Trophoblast cell (in vitro differentiated cells and primary cell): ENCODE measurements around the gene PXDN.

Experiments
- DNase-seq, 2 donors: peaks; one replicate each; pipeline ENCODE4 v3.0.0-alpha.2; 2016
- H2AFZ ChIP-seq: 2 replicates; pipeline ENCODE4 v1.6.1; 2013; ENCODE audit warnings: low read length, moderate library complexity, mild to moderate bottlenecking; ENCODE audit not compliant: insufficient read depth, poor library complexity
- H2AK5ac ChIP-seq: 2 replicates; pipeline ENCODE4 v1.6.1; 2013; ENCODE audit warnings: mild to moderate bottlenecking, low read length
- H2BK120ac ChIP-seq: 2 replicates; pipeline ENCODE4 v1.6.1; 2013; ENCODE audit warnings: low read length, mild to moderate bottlenecking, moderate library complexity; ENCODE audit not compliant: insufficient read depth, poor library complexity
- H2BK12ac ChIP-seq: 2 replicates; pipeline ENCODE4 v1.6.1; 2013; ENCODE audit warnings: mild to moderate bottlenecking, low read length, moderate library complexity
- H2BK5ac ChIP-seq: 2 replicates; pipeline ENCODE4 v1.6.1; 2013; ENCODE audit warnings: low read length, low read depth, moderate library complexity, mild to moderate bottlenecking; ENCODE audit not compliant: poor library complexity
- H3K14ac ChIP-seq: 2 replicates; pipeline ENCODE4 v1.6.1; 2013; ENCODE audit warnings: mild to moderate bottlenecking, low read length
- H3K18ac ChIP-seq: 2 replicates; pipeline ENCODE4 v1.6.1; 2013; ENCODE audit warnings: mild to moderate bottlenecking, low read length
- H3K23ac ChIP-seq: 2 replicates; pipeline ENCODE4 v1.6.1; 2013; ENCODE audit warnings: low read length
- H3K27ac ChIP-seq: 2 replicates; pipeline ENCODE4 v1.5.1; 2013; ENCODE audit warnings: low read depth, mild to moderate bottlenecking, inconsistent platforms, low read length, moderate library complexity
- H3K27me3 ChIP-seq: 2 replicates; pipeline ENCODE4 v1.6.1; 2013; ENCODE audit warnings: inconsistent platforms, mild to moderate bottlenecking, low read length, moderate library complexity; ENCODE audit not compliant: insufficient read depth
- H3K36me3 ChIP-seq, 2 experiments: 1 replicate in 1 of 2; 2 replicates in 1 of 2; pipeline ENCODE4 v1.6.1; 2013; ENCODE audit warnings: low read length in 2 of 2, mild to moderate bottlenecking in 2 of 2, moderate library complexity in 1 of 2; ENCODE audit not compliant: insufficient read depth in 2 of 2, control insufficient read depth in 1 of 2
- H3K4ac ChIP-seq: 2 replicates; pipeline ENCODE4 v1.6.1; 2013; ENCODE audit warnings: low read depth, mild to moderate bottlenecking, low read length, moderate library complexity
- H3K4me1 ChIP-seq, 2 experiments: 1 replicate in 1 of 2; 2 replicates in 1 of 2; pipeline ENCODE4 v1.6.1; 2013; ENCODE audit warnings: low read length in 2 of 2, mild to moderate bottlenecking in 2 of 2, moderate library complexity in 1 of 2; ENCODE audit not compliant: insufficient read depth in 2 of 2, control insufficient read depth in 1 of 2
- H3K4me2 ChIP-seq: 2 replicates; pipeline ENCODE4 v1.6.1; 2013; ENCODE audit warnings: inconsistent platforms, mild to moderate bottlenecking, low read length, moderate library complexity
- H3K4me3 ChIP-seq: 2 replicates; pipeline ENCODE4 v1.5.1; 2013; ENCODE audit warnings: mild to moderate bottlenecking, low read depth, low read length, inconsistent platforms
- H3K79me1 ChIP-seq: one replicate; pipeline ENCODE4 v1.6.1; 2013; ENCODE audit warnings: low read length
- H3K79me2 ChIP-seq: 2 replicates; pipeline ENCODE4 v1.6.1; 2013; ENCODE audit warnings: low read length, mild to moderate bottlenecking; ENCODE audit not compliant: control insufficient read depth, insufficient read depth, poor library complexity
- H3K9ac ChIP-seq: 2 replicates; pipeline ENCODE4 v1.6.1; 2013; ENCODE audit warnings: mild to moderate bottlenecking, low read length
- H3K9me3 ChIP-seq: 2 replicates; pipeline ENCODE4 v1.6.1; 2013; ENCODE audit warnings: low read depth, mild to moderate bottlenecking, control low read depth, inconsistent platforms, low read length; ENCODE audit not compliant: insufficient read depth
- H4K12ac ChIP-seq: 2 replicates; pipeline ENCODE4 v1.6.1; 2013; ENCODE audit warnings: low read depth, mild to moderate bottlenecking, low read length, moderate library complexity
- H4K8ac ChIP-seq: 2 replicates; pipeline ENCODE4 v1.6.1; 2013; ENCODE audit warnings: low read depth, mild to moderate bottlenecking, low read length, moderate library complexity
- H4K91ac ChIP-seq: one replicate; pipeline ENCODE4 v1.6.1; 2013; ENCODE audit warnings: low read depth, mild to moderate bottlenecking, low read length, moderate library complexity
- WGBS: extraction: QIAGEN DNeasy Blood & Tissue Kit; methylation state at CpG from one replicate; pipeline ENCODE4 v1.1.7; 2013; ENCODE audit warnings: missing lambda C conversion rate; ENCODE audit not compliant: insufficient read length, insufficient coverage; ENCODE audit errors: extremely low coverage; 5-methylcytosine and 5-hydroxymethylcytosine counted together

Gene PXDN

DNA sequence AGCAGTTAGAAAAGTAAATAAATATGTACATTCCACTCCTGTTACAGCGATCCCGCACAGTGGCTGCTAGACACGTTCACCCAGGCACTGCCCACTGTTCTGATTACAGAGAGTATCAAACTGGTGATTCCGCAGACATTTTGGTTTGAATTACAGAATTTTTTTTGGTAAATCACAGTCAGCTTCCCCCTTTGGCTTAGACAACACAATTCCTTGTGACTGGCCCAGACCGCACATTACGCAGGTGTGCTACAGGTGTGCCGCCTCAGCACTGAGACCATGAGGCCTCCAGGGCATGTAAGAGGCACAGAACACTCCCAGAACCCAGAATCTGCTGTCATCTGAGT, 112.3 kb downstream of the PXDN start:
- H3K14ac ChIP-seq, result no peak overlapping the region
- no peak overlapping the region for H3K23ac ChIP-seq
- no peak overlapping the region for H2AFZ ChIP-seq
- no peak overlapping the region for H4K12ac ChIP-seq
- H3K79me1 ChIP-seq, result no peaks in the 10 kb centered on the region
- H3K9me3 ChIP-seq, result no peaks in the 10 kb centered on the region
- no peak overlapping the region for H3K18ac ChIP-seq
- H3K79me2 ChIP-seq, result no peaks in the 10 kb centered on the region
- no peak overlapping the region for H4K8ac ChIP-seq
- no peak overlapping the region for H3K4ac ChIP-seq
- no peak overlapping the region for H4K91ac ChIP-seq
- no peak overlapping the region for H2BK5ac ChIP-seq
- no peak overlapping the region for H2BK120ac ChIP-seq
- H3K36me3 ChIP-seq, result peaks cover 42 to 46% of the 10 kb centered on the region in 2 experiments
- no peaks in the 10 kb centered on the region for H3K27me3 ChIP-seq
- WGBS, result no CpG with 5 or more reads among the region's 7 CpGs
- H3K4me2 ChIP-seq, result no peak overlapping the region
- no peak overlapping the region for H3K9ac ChIP-seq
- no peak overlapping the region for H3K4me3 ChIP-seq
- no peak for DNase-seq
- H3K27ac ChIP-seq, result no peak overlapping the region
- H2AK5ac ChIP-seq, result no peak overlapping the region
- no peak overlapping the region for H2BK12ac ChIP-seq
- peaks cover 3 to 7% of the 10 kb centered on the region in 2 experiments for H3K4me1 ChIP-seq

DNA sequence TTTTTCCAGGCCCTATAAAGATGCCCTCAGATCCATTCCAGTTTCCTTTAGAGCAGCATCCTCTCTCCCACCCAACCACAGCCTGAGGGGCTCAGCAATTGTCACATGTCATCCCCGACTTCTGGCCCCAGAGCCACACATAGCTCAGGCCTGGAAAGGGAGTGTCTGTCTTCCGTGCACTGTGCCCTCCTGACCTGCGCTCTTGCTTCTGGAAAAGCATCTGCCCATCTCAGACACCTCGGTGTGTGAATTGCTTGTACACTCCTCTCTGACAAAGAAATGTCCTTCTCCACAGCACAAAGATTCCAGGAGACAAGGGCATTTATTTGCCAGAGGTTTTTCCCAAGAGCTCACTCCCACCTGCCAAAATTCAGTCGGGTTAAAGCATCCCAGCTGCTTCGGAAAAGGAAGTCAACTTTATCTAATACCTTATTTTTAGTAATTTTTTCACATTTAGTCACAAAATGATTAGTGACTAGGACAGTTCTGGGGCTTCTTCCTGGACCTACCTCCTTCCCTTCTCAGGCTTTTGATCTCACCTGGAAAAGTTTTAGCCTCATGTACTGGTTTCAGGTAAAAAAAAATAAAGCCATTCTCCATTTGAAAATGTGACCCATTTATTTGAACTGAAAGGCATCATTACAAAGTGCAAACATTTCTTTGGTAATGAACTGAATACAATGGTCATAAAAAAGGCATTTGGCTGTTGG, 112.9 kb downstream of the PXDN start:
- Histone ChIP-seq H3K4me2 (no peak overlapping the region), H4K91ac (no peak overlapping the region), H3K27me3 (no peaks in the 10 kb centered on the region), H3K23ac (no peak overlapping the region), H3K14ac (no peak overlapping the region), H2BK120ac (no peak overlapping the region), H3K4me1 (peaks cover 3 to 7% of the 10 kb centered on the region in 2 experiments), H2AK5ac (no peak overlapping the region), H4K12ac (no peak overlapping the region), H3K79me1 (no peaks in the 10 kb centered on the region), H3K4ac (no peak overlapping the region), H2BK12ac (no peak overlapping the region), H2BK5ac (no peak overlapping the region), H3K9me3 (no peaks in the 10 kb centered on the region), H3K18ac (no peak overlapping the region), H4K8ac (no peak overlapping the region), H3K79me2 (no peaks in the 10 kb centered on the region), H3K9ac (no peak overlapping the region), H3K4me3 (no peak overlapping the region), H2AFZ (no peak overlapping the region), H3K27ac (no peak overlapping the region), H3K36me3 (peaks cover 37 to 42% of the 10 kb centered on the region in 2 experiments)
- no CpG with 5 or more reads among the region's 6 CpGs for WGBS
- DNase-seq, result no peak

DNA sequence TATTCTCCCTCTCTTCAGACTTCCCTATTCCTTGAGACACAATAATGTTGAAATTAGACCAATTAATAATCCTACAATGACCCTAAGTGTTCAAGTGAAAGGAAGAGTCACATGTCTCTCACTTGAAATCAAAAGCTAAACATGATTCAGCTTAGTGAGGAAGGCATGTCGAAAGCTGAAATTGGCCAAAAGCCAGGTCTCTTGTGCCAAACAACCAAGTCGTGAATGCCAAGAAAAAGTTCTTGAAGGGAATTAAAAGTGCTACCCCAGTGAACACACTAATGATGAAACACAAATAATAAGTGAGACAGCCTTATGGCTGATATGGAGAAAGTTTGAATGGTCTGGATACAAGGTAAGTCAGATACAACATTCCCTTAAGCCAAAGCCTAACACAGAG, 115.4 kb downstream of the PXDN start:
- no peak overlapping the region for H2BK5ac ChIP-seq
- WGBS, result no CpG with 5 or more reads among the region's 2 CpGs
- no peak overlapping the region for H3K27ac ChIP-seq
- H3K18ac ChIP-seq, result no peak overlapping the region
- H3K4me2 ChIP-seq, result no peak overlapping the region
- H3K9me3 ChIP-seq, result no peaks in the 10 kb centered on the region
- H3K9ac ChIP-seq, result no peak overlapping the region
- no peak overlapping the region for H2BK120ac ChIP-seq
- H3K36me3 ChIP-seq, result peaks cover 16 to 18% of the 10 kb centered on the region in 2 experiments
- no peaks in the 10 kb centered on the region for H3K79me2 ChIP-seq
- H3K27me3 ChIP-seq, result no peaks in the 10 kb centered on the region
- no peak overlapping the region for H4K91ac ChIP-seq
- no peak overlapping the region for H2AK5ac ChIP-seq
- peaks cover 10 to 18% of the 10 kb centered on the region in 2 experiments for H3K4me1 ChIP-seq
- no peak for DNase-seq
- no peak overlapping the region for H3K4me3 ChIP-seq
- H4K8ac ChIP-seq, result no peak overlapping the region
- no peak overlapping the region for H2BK12ac ChIP-seq
- H3K23ac ChIP-seq, result no peak overlapping the region
- H4K12ac ChIP-seq, result no peak overlapping the region
- no peak overlapping the region for H3K14ac ChIP-seq
- H2AFZ ChIP-seq, result no peak overlapping the region
- H3K4ac ChIP-seq, result no peak overlapping the region
- H3K79me1 ChIP-seq, result peaks cover 5% of the 10 kb centered on the region

DNA sequence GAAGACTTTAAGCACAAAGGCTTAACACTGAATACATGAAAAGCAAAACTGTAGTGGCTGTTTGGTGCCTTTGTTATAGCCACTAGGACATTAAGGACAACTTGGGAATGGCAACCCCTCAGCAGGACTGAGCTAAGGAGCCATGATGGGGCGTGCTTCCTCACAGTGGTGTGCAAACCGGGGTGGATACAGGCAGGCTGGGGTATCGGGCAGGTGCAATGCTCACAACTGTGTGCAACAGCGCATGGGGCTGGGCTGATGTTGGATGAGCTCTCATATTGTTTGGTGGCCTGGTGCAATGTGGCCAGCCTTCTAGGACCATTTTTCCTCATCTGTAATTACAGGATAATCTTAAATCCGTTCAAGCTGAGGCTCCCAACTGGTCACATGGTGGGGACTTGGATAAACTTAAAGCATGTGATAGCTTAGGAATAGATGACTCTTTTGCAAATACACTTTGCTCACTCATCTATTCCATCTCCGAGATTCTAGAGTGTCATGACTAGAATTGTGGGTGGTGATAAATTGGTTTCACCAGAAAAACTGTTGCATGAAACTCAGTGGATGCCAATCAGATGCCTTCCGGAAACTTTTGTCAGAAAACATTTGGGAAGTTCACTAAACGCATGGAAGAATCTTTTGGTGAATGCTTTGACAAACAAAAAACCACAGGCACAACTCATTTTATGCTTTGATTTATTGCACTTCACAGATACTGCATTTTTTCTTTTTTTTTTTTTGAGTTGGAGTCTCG, 116.5 kb downstream of the PXDN start:
- H3K14ac ChIP-seq, result no peak overlapping the region
- H2BK5ac ChIP-seq, result no peak overlapping the region
- H3K36me3 ChIP-seq, result peaks cover 8 to 10% of the 10 kb centered on the region in 2 experiments
- H3K27ac ChIP-seq, result no peak overlapping the region
- H3K4ac ChIP-seq, result no peak overlapping the region
- H3K4me1 ChIP-seq, result peaks cover 10 to 18% of the 10 kb centered on the region in 2 experiments
- no peak for DNase-seq
- H3K23ac ChIP-seq, result no peak overlapping the region
- no peak overlapping the region for H2AFZ ChIP-seq
- H4K8ac ChIP-seq, result no peak overlapping the region
- H3K9me3 ChIP-seq, result no peaks in the 10 kb centered on the region
- no peak overlapping the region for H3K9ac ChIP-seq
- WGBS, result no CpG with 5 or more reads among the region's 9 CpGs
- peak overlapping the region; percentile 47 for H2AK5ac ChIP-seq
- H3K79me1 ChIP-seq, result peaks cover 5% of the 10 kb centered on the region
- H4K91ac ChIP-seq, result no peak overlapping the region
- H3K27me3 ChIP-seq, result no peaks in the 10 kb centered on the region
- peak overlapping the region; percentile 56 for H3K18ac ChIP-seq
- no peak overlapping the region for H2BK12ac ChIP-seq
- no peak overlapping the region for H2BK120ac ChIP-seq
- H3K4me3 ChIP-seq, result no peak overlapping the region
- no peaks in the 10 kb centered on the region for H3K79me2 ChIP-seq
- H3K4me2 ChIP-seq, result no peak overlapping the region
- no peak overlapping the region for H4K12ac ChIP-seq
